Activated CD8-positive, alpha-beta memory T cell treated with anti-CD3 and anti-CD28 coated beads, Interleukin-2, amount 10 ng/mL, durations not matched to agents 7 days and 5 days (primary cell): Measurements from ENCODE around the gene LRRC46. TPM values are rescaled to one million over a fixed set of nuclear protein-coding genes. Genes with fewer than 3 reads are reported as not detected.

Source experiments
- ATAC-seq: fragments of 150-1000 bp; cut with Tn5 transposase; one replicate; pipeline ENCODE4 v1.10.0; 2021; ENCODE audit warnings: moderate library complexity
- CTCF ChIA-PET: fragments of 350-600 bp; sonication (Branson Sonifier 250); formaldehyde crosslinking; loops from one replicate; lab custom pipeline; 2021; ENCODE audit warnings: antibody characterized with exemption; lab: Charles Lee
- DNase-seq: peaks from one replicate; pipeline ENCODE4 v3.0.0-alpha.2; 2020
- H3K27ac Mint-ChIP-seq: one replicate; pipeline ENCODE4 v1.8.0; 2021; ENCODE audit warnings: mild to moderate bottlenecking, mixed read lengths
- H3K27me3 Mint-ChIP-seq: one replicate; pipeline ENCODE4 v1.8.0; 2021; ENCODE audit warnings: mixed read lengths
- H3K36me3 Mint-ChIP-seq: one replicate; pipeline ENCODE4 v1.8.0; 2021; ENCODE audit warnings: mild to moderate bottlenecking, mixed read lengths
- H3K4me1 Mint-ChIP-seq: one replicate; pipeline ENCODE4 v1.8.0; 2021; ENCODE audit warnings: mixed read lengths
- H3K4me3 Mint-ChIP-seq: one replicate; pipeline ENCODE4 v1.8.0; 2021; ENCODE audit warnings: mild to moderate bottlenecking, moderate library complexity, mixed read lengths
- H3K9me3 Mint-ChIP-seq: one replicate; pipeline ENCODE4 v1.8.0; 2022; ENCODE audit warnings: low read depth, mixed read lengths
- total RNA-seq, 2 experiments: library from RNA; stranded (reverse); gene quantifications; one replicate each; pipeline ENCODE4 v1.2.3, GENCODE V29; 2021

The LRRC46 gene
- total RNA-seq, 2 experiments from 2014 or later: 0.14 to 0.44 TPM

DNA sequence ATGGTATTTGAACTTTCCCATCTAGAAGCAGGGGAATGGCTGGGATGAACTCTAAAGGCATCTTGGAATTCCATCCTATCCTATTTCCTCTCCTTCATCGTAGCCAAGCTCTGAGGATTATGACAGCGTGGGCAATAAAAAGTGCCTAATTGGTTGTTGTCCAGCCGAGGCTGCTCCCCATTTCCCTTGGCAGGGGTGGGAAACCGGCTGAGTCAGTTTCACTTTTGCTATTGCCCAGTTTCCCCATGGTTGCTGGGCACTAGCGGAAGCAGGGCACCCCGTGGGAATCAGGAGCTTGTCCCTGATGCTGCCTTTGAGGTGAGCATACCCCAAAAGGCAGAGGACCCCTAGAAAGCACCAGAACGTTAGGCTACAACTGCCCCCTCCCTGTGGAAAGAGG lies 50.8 kb downstream of the LRRC46 start:
- Mint-ChIP-seq H3K9me3 (no peaks in the 10 kb centered on the region), H3K36me3 (no peaks in the 10 kb centered on the region), H3K4me1 (peaks cover 7% of the 10 kb centered on the region), H3K4me3 (no peak overlapping the region), H3K27me3 (peaks cover 23% of the 10 kb centered on the region), H3K27ac (no peak overlapping the region)
- CTCF ChIA-PET: interaction anchor here (0.8 to 7.4 kb wide), 7 partner anchors 7 to 88 kb away, joined by 3 to 63 read pairs (median 5); partner anchors contain the start of genes CDK5RAP3, SCRN2 and SP2
- DNase-seq (no peak), ATAC-seq (no peak)

DNA sequence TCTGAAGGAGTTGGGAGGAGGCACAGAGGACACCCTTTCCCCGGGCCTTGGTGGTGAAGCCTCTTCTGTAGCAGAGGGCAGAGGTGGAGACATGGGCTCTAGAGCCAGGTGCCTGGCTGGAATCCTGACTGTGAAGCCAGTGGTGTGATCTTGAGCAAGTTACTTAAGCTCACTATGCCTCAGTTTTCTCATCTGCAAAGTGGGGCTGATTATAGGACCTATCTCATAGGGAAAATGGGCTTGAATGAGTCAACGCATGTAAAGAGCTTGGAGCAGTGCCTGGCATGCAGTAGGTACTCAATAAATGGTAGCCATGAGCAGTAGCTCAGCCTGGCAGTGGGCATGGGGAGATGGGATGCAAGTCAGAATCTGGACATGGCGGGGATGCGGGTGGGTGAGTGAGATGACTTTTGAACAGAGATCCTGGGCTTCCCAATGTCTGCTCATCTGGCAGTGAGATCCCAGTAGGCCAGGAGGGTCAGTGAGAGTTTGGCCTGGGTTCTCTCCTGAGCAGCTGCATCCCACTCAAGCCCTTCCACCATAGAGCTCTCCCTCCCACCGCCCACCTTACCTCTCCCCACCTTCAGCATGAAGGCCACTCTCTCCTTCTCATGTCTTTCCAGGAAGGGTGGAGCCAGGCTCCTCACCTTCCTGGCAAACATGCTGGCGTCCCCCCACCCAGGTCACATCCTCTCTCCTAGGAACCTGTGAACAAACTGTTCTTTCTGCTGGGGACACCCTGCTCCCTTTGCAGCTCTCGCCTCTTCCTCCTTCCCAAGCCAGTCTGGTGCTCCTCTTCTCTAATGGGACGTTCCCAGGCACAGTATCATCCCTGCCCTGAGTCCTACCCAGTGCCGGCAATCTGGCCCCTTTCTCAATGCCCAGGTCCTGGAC lies 51.5 kb downstream of the LRRC46 start:
- H3K4me1 Mint-ChIP-seq: peaks cover 7% of the 10 kb centered on the region
- ATAC-seq (no peak), DNase-seq (no peak)
- peaks cover 20% of the 10 kb centered on the region for H3K27me3 Mint-ChIP-seq
- H3K36me3 Mint-ChIP-seq: no peaks in the 10 kb centered on the region
- H3K9me3 Mint-ChIP-seq: no peaks in the 10 kb centered on the region
- no peak overlapping the region for H3K4me3 Mint-ChIP-seq
- CTCF ChIA-PET: interaction anchor here (0.8 to 7.4 kb wide), 6 partner anchors 9 to 135 kb away, joined by 3 to 63 read pairs (median 4); partner anchors contain the start of genes CDK5RAP3 and SCRN2
- H3K27ac Mint-ChIP-seq: no peak overlapping the region

GRCh38 chr17:47883589-47884426 lies 52.3 kb downstream of the LRRC46 start:
- Mint-ChIP-seq H3K27me3 (peaks cover 14% of the 10 kb centered on the region), H3K27ac (no peak overlapping the region), H3K4me3 (no peak overlapping the region), H3K9me3 (no peaks in the 10 kb centered on the region), H3K4me1 (peaks cover 7% of the 10 kb centered on the region), H3K36me3 (no peaks in the 10 kb centered on the region)
- no peak for DNase-seq
- CTCF ChIA-PET: interaction anchor here (0.5 to 7.4 kb wide), 6 partner anchors 15 to 245 kb away, joined by 3 to 63 read pairs (median 4); partner anchors contain the start of gene SCRN2
- no peak for ATAC-seq

DNA sequence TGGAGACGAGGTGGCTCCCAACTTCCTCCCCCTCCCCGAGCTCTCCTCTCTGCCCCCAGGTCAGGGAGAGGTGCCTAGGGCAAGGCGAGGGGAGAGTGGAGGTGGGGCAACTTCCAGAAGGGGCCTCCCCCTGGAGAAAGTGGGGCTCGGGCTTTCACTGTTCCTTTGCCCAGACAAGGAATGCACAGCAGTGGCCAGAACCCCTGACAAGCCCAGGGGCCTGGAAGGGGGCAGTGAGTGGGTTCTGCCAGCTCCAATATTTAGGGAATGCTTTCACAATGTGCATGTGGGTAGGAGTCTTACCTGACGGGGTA lies 52.9 kb downstream of the LRRC46 start:
- peaks cover 2% of the 10 kb centered on the region for H3K4me1 Mint-ChIP-seq
- CTCF ChIA-PET: interaction anchor here (0.5 to 7.4 kb wide), 4 partner anchors 15 to 244 kb away, joined by 3 to 63 read pairs (median 4); partner anchors contain the start of gene SCRN2
- no peak overlapping the region for H3K4me3 Mint-ChIP-seq
- peaks cover 9% of the 10 kb centered on the region for H3K27me3 Mint-ChIP-seq
- no peak overlapping the region for H3K27ac Mint-ChIP-seq
- ATAC-seq (no peak), DNase-seq (no peak)
- H3K9me3 Mint-ChIP-seq: no peaks in the 10 kb centered on the region
- no peaks in the 10 kb centered on the region for H3K36me3 Mint-ChIP-seq

DNA sequence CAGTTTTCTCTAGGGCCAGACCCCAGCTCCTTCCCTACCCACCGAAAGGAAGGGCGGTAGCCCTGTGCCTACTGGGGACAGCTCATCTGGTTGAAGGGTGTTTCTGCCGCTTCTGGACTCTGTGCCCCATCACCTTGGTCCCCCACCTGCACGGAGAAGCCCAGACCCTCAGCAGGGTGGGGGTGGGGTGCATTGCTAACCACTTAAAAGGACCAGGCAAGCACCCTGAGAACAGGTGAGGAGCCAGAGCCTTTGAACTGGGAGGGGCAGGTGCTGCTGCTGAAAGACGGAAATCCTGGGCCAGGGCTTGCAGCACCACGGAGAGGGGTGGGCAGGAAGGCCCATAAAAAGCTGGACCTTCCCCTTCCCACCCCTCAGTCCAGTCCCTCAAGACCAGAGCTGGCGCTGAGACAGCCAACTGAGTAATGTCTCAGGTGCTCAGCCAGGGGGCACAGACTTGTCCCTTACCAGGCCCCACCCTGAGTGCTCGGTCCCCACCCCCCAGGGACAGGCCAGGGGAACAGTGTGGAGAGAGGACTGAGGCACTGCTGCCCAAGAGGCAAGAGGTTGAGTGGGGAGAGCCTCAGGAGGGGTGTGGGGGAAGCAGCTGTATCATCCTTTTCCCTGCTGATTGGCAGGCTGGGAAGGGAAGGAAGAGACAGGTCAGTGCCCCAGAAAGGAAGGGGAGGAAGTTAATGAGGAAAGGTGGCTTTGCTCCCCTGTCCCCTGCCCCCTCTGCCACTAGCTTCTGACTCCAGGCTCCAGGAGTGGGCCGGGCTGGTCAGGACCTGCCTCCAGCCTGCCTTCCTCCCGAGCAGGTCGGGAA lies 53.6 kb downstream of the LRRC46 start:
- ATAC-seq: no peak
- no peak for DNase-seq
- H3K27ac Mint-ChIP-seq: no peak overlapping the region
- H3K4me3 Mint-ChIP-seq: no peak overlapping the region
- H3K9me3 Mint-ChIP-seq: no peaks in the 10 kb centered on the region
- CTCF ChIA-PET: interaction anchor here (0.7 to 7.4 kb wide), 5 partner anchors 16 to 47 kb away, joined by 3 to 63 read pairs (median 3); partner anchors contain the start of genes SCRN2 and SP6
- H3K4me1 Mint-ChIP-seq: peaks cover 4% of the 10 kb centered on the region
- H3K27me3 Mint-ChIP-seq: peaks cover 7% of the 10 kb centered on the region
- no peaks in the 10 kb centered on the region for H3K36me3 Mint-ChIP-seq

Other genes with a start within 250 kb of the LRRC46 start
- gene KPNB1, start 181.8 kb upstream of the LRRC46 start, total RNA-seq: 100 to 1,000 TPM; 413 to 525 TPM
- gene TBKBP1, start 137.5 kb upstream of the LRRC46 start, total RNA-seq: 1 to 10 TPM; 2.6 to 3.0 TPM
- gene TBX21, start 98.4 kb upstream of the LRRC46 start, total RNA-seq: 10 to 100 TPM; 59.0 to 68.4 TPM
- gene OSBPL7, start 9.9 kb upstream of the LRRC46 start, total RNA-seq: 10 to 100 TPM; 30.3 to 47.8 TPM
- 10 to 100 TPM; 54.4 to 64.9 TPM for gene MRPL10, start 129 bp upstream of the LRRC46 start, total RNA-seq
- 10 to 100 TPM; 28.1 to 33.8 TPM for gene SCRN2, start 9.6 kb downstream of the LRRC46 start, total RNA-seq
- under 1 TPM in 1 of 2 experiments, not detected in 1; 0.12 TPM for gene SP6, start 19.5 kb downstream of the LRRC46 start, total RNA-seq
- gene SP2, start 64.6 kb downstream of the LRRC46 start, total RNA-seq: 10 to 100 TPM; 21.7 to 22.9 TPM
- gene PNPO, start 109.9 kb downstream of the LRRC46 start, total RNA-seq: 10 to 100 TPM; 28.0 to 30.4 TPM
- gene PRR15L, start 126.2 kb downstream of the LRRC46 start, total RNA-seq: not detected
- 100 to 1,000 TPM; 215 to 262 TPM for gene CDK5RAP3, start 139.4 kb downstream of the LRRC46 start, total RNA-seq
- gene COPZ2, start 206.1 kb downstream of the LRRC46 start, total RNA-seq: 10 to 100 TPM in 1 of 2 experiments, 1 to 10 TPM in 1; 5.4 to 14.1 TPM
- 10 to 100 TPM; 56.1 to 80.8 TPM for gene NFE2L1, start 216.7 kb downstream of the LRRC46 start, total RNA-seq